ENCODE data around the gene TRMT5.

GRCh38 chr14:60944204-60944603, 36.7 kb downstream of the TRMT5 start:
- TF ChIP-seq NFIC (IDR thresholded peaks at IDR 0.05) (no peak), TAF1 (IDR thresholded peaks at IDR 0.05; ENCODE audit: low read depth) (no peak), RAD21 (IDR thresholded peaks at IDR 0.05; ENCODE audit: low read depth) (no peak), TEAD4 (IDR thresholded peaks at IDR 0.05) (no peak), TCF12 (IDR thresholded peaks at IDR 0.05; ENCODE audit: low read depth) (no peak), REST (IDR thresholded peaks at IDR 0.05; ENCODE audit: low read depth) (no peak), MAX (IDR thresholded peaks at IDR 0.05) (no peak), EP300 (IDR thresholded peaks at IDR 0.05; ENCODE audit: borderline replicate concordance) (no peak), CEBPB (IDR thresholded peaks at IDR 0.05) (no peak), YY1 (IDR thresholded peaks at IDR 0.05; ENCODE audit: low read depth) (no peak), FOXM1 (IDR thresholded peaks at IDR 0.05; ENCODE audit: borderline replicate concordance, low read depth) (no peak), CREB1 (IDR thresholded peaks at IDR 0.05; ENCODE audit: low read depth) (no peak), EGR1 (IDR thresholded peaks at IDR 0.05) (no peak), ZBTB7A (IDR thresholded peaks at IDR 0.05; ENCODE audit: low read depth) (no peak)

Data from Ishikawa (cell line).